Keratinocyte (primary cell): ENCODE data around the gene TMEM245. TPM values are rescaled to one million over a fixed set of nuclear protein-coding genes. Genes with fewer than 3 reads are reported as not detected.

ENCODE experiments used
- DNase-seq: peaks from one replicate; pipeline ENCODE4 v3.0.0-alpha.2; 2011; ENCODE audit warnings: low read depth, missing footprints, low spot score
- FAIRE-seq: peaks from 2 replicates; lab custom pipeline; 2011; peaks lifted over from hg19 to GRCh38; lab: Jason Lieb, UNC
- H2AFZ ChIP-seq: 2 replicates; pipeline ENCODE4 v1.6.0; 2012; ENCODE audit warnings: low read length, control low read depth, inconsistent platforms; ENCODE audit not compliant: control insufficient read depth
- H3K27ac ChIP-seq: 2 replicates; pipeline ENCODE4 v1.5.1; 2011; ENCODE audit warnings: low read length; ENCODE audit not compliant: control insufficient read depth, insufficient read depth
- H3K27me3 ChIP-seq: 3 replicates; pipeline ENCODE4 v1.6.0; 2011; ENCODE audit warnings: low read length; ENCODE audit not compliant: control insufficient read depth, insufficient read depth; ENCODE audit errors: extremely low read depth
- H3K36me3 ChIP-seq, 2 experiments: 2 replicates in 1 of 2; 3 replicates in 1 of 2; pipeline ENCODE4 v1.5.1; 2011; ENCODE audit warnings: low read length in 2 of 2, mild to moderate bottlenecking in 1 of 2; ENCODE audit not compliant: control insufficient read depth in 2 of 2, insufficient read depth in 2 of 2; ENCODE audit errors: extremely low read depth in 1 of 2
- H3K4me1 ChIP-seq: 3 replicates; pipeline ENCODE4 v1.5.1; 2011; ENCODE audit warnings: low read length; ENCODE audit not compliant: control insufficient read depth, insufficient read depth; ENCODE audit errors: extremely low read depth
- H3K4me2 ChIP-seq: 3 replicates; pipeline ENCODE4 v1.6.0; 2011; ENCODE audit warnings: low read depth, low read length; ENCODE audit not compliant: control insufficient read depth, insufficient read depth; ENCODE audit errors: extremely low read depth
- H3K4me3 ChIP-seq, 3 experiments: fragments of 200-600 bp in 1 of 3; sonication (generic) in 1 of 3; 2 replicates in 2 of 3; 3 replicates in 1 of 3; pipeline ENCODE4 v1.5.1; 2011 to 2016; ENCODE audit warnings: low read length in 3 of 3, mild to moderate bottlenecking in 3 of 3, control low read depth in 2 of 3, inconsistent platforms in 1 of 3, low read depth in 1 of 3, mixed read lengths in 1 of 3, mixed run types in 1 of 3, moderate library complexity in 1 of 3; ENCODE audit not compliant: control insufficient read depth in 2 of 3, insufficient read depth in 2 of 3; ENCODE audit errors: extremely low read depth in 1 of 3
- H3K79me2 ChIP-seq: 2 replicates; pipeline ENCODE4 v1.6.0; 2012; ENCODE audit warnings: low read length; ENCODE audit not compliant: control insufficient read depth, insufficient read depth
- H3K9ac ChIP-seq: 3 replicates; pipeline ENCODE4 v1.6.0; 2011; ENCODE audit warnings: low read length; ENCODE audit not compliant: control insufficient read depth, insufficient read depth; ENCODE audit errors: extremely low read depth
- H3K9me1 ChIP-seq: 3 replicates; pipeline ENCODE4 v1.6.0; 2011; ENCODE audit warnings: low read length; ENCODE audit not compliant: control insufficient read depth, insufficient read depth; ENCODE audit errors: extremely low read depth
- H3K9me3 ChIP-seq: 2 replicates; pipeline ENCODE4 v1.5.1; 2012; ENCODE audit warnings: low read depth, low read length; ENCODE audit not compliant: control insufficient read depth
- H4K20me1 ChIP-seq: 3 replicates; pipeline ENCODE4 v1.6.0; 2011; ENCODE audit warnings: low read length; ENCODE audit not compliant: control insufficient read depth, insufficient read depth; ENCODE audit errors: extremely low read depth
- CTCF ChIP-seq, 3 experiments: IDR thresholded peaks in 1 of 3; conservative IDR thresholded peaks in 1 of 3; optimal IDR thresholded peaks in 1 of 3; 2 replicates in 2 of 3; 3 replicates in 1 of 3; pipeline versions ENCODE3 to v1.5.1; 2011; ENCODE audit warnings: low read length in 3 of 3, mild to moderate bottlenecking in 3 of 3, moderate library complexity in 2 of 3, control low read depth in 1 of 3, inconsistent platforms in 1 of 3; ENCODE audit not compliant: insufficient read depth in 2 of 3; ENCODE audit errors: extremely low read depth in 1 of 3
- EZH2 ChIP-seq: IDR thresholded peaks from one replicate; pipeline ENCODE4 v1.6.1; 2012; ENCODE audit warnings: inconsistent platforms, mild to moderate bottlenecking, low read length, moderate library complexity
- dilution Hi-C: fragments of 300-500 bp; cut with MboI; formaldehyde crosslinking; loops from one replicate; pipeline ENCODE4 v1.7.0; 2020; ENCODE audit warnings: low sequenced_read_pairs; ENCODE audit not compliant: extremely low pct_ligation_motif_present
- polyA plus RNA-seq, 5 experiments: library from polyadenylated mRNA; depleted of rRNA in 3 of 5; stranded (reverse) in 3 of 5; stranded (forward) in 1 of 5; unstranded in 1 of 5; fragments of >200 nt; gene quantifications; 1 replicate in 1 of 5; 2 replicates in 3 of 5; 3 replicates in 1 of 5; pipeline versions ENCODE4 v1.2.1 to v1.2.3, GENCODE V29; 2011 to 2012; ENCODE audit warnings: missing spikeins in 2 of 5, low read depth in 1 of 5, low replicate concordance in 1 of 5

TMEM245 gene
- polyA plus RNA-seq, 1 donor (not counting 4 experiments of a cell fraction or from before 2014, with no cell fraction given), result 40.0 TPM

GRCh38 chr9:109083813-109084405, 35.8 kb downstream of the TMEM245 start:
- FAIRE-seq (no peak), DNase-seq (no peak)
- Histone ChIP-seq H3K4me3 (no peak overlapping the region), H4K20me1 (no peaks in the 10 kb centered on the region), H2AFZ (no peak overlapping the region), H3K27me3 (no peaks in the 10 kb centered on the region), H3K4me1 (peaks cover 5% of the 10 kb centered on the region), H3K79me2 (peaks cover 3% of the 10 kb centered on the region), H3K9me1 (no peaks in the 10 kb centered on the region), H3K27ac (no peak overlapping the region), H3K4me2 (no peak overlapping the region), H3K9ac (no peak overlapping the region), H3K9me3 (no peaks in the 10 kb centered on the region), H3K36me3 (peaks cover 0 to 18% of the 10 kb centered on the region in 2 experiments)
- dilution Hi-C loops, result loop anchor here (5.0 kb wide), 1 partner anchor 33 kb away; the partner anchor contains the start of gene TMEM245
- TF ChIP-seq CTCF (optimal IDR thresholded peaks at IDR 0.05 in 1 of 3, IDR thresholded peaks at IDR 0.05 in 1 of 3, conservative IDR thresholded peaks at IDR 0.05 in 1 of 3; ENCODE audit: extremely low read depth in 1 of 3, insufficient read depth in 2 of 3, low read length in 3 of 3) (no peak), EZH2 (no peak)

- TF ChIP-seq EZH2 (no peak), CTCF (optimal IDR thresholded peaks at IDR 0.05 in 1 of 3, IDR thresholded peaks at IDR 0.05 in 1 of 3, conservative IDR thresholded peaks at IDR 0.05 in 1 of 3; ENCODE audit: extremely low read depth in 1 of 3, insufficient read depth in 2 of 3, low read length in 3 of 3) (no peak)
- no peaks in the 10 kb centered on the region for H3K9me1 ChIP-seq
- DNase-seq, result no peak
- no peak overlapping the region for H3K27ac ChIP-seq
- no peak for FAIRE-seq
- H4K20me1 ChIP-seq, result no peaks in the 10 kb centered on the region
- H3K27me3 ChIP-seq, result no peaks in the 10 kb centered on the region
- H3K9ac ChIP-seq, result no peak overlapping the region
- H3K79me2 ChIP-seq, result peaks cover 3% of the 10 kb centered on the region
- H3K4me2 ChIP-seq, result no peak overlapping the region
- H3K9me3 ChIP-seq, result no peaks in the 10 kb centered on the region
- dilution Hi-C loops, result loop anchor here (5.0 kb wide), 1 partner anchor 34 kb away; the partner anchor contains the start of gene TMEM245
- H2AFZ ChIP-seq, result no peak overlapping the region
- H3K4me1 ChIP-seq, result peaks cover 8% of the 10 kb centered on the region
- peaks cover 0 to 20% of the 10 kb centered on the region in 2 experiments for H3K36me3 ChIP-seq
- H3K4me3 ChIP-seq, result no peak overlapping the region
These were observed 36.6 kb downstream of the TMEM245 start for GRCh38 chr9:109083141-109083540.
